ENCODE data around the gene CCNC. TPM values are rescaled to one million over a fixed set of nuclear protein-coding genes. Genes with fewer than 3 reads are reported as not detected.

Gene CCNC, protein sequence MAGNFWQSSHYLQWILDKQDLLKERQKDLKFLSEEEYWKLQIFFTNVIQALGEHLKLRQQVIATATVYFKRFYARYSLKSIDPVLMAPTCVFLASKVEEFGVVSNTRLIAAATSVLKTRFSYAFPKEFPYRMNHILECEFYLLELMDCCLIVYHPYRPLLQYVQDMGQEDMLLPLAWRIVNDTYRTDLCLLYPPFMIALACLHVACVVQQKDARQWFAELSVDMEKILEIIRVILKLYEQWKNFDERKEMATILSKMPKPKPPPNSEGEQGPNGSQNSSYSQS
- 10 to 100 TPM; 40.9 to 50.0 TPM for total RNA-seq
- long read RNA-seq, transcript CCNC-210 (12 exons, 2,473 nt), result major isoform, 59 of 69 reads
- long read RNA-seq, partial matches to known transcripts, result 2 of 69 reads
- long read RNA-seq, other reads (novel, unspliced or antisense), result 6 of 69 reads

DNA sequence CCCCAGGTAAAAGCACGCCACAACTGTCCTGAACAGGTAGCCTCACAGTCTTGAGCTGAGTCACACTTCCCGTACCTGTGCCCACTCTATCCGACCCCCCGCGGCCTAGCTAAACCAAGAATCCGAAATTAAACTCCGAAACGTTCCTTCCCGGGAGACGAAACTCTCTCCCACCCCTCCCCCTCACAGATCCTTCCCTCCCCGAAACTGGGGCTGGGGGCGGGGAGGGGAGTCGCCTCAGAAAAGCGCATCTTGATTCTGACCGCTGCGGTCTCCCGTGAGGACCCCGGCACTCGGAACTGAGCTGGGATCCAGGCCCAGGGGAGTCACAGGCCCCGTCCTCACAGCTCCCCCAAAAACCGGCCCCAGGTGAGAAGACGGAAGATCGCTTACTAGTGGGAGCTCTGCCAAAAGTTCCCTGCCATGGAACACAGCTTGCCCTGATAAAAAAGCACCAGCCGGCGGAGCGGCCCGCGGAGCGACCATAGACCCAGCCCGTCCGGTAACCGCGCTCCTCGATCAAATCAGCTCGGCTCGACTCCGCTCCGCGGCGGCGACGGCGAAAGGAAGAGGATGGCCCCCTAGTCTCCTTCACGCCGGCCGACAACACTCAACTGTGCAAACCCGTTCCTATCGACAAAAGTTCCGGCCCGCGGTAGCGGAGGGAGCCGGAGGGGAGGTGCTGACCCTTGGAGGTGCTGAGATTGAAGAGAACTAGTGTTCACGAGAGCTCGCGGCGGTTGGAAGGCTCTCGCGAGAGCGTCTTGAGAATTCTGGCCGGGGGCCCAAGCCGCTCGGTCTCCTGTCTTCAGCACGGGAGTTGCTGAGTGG is at the start of gene CCNC:
TSS of gene CCNC (minus strand) at position 558 of the 831 bp plus-strand sequence. CDS start at position 425, 133 bp downstream.
- ATAC-seq (peak; percentile 98), DNase-seq (peak; percentile 93 to 95)
- intact Hi-C loops (cut with DNase I, micrococcal nuclease), result no loop called here

DNA sequence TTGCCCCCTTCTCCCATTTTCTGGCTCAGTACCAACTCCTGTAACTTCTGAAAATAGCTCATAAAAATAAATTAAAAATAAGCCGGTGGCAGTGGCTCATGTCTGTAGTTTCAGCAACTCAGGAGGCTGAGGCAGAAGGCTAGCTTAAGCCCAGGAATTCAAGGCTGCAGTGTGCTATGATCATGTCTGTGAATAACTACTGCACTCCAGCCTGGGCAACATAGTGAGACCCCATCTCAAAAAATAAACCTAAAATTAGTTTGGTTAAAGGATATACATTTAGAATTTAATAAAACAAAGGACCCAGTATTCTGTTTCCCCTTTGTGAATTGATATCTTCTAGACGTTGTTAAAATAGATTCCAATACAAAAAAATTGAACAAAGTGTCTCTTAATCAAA is 48.7 kb upstream of the CCNC start:
- intact Hi-C loops (cut with DNase I, micrococcal nuclease), result no loop called here
- DNase-seq (no peak), ATAC-seq (no peak)

DNA sequence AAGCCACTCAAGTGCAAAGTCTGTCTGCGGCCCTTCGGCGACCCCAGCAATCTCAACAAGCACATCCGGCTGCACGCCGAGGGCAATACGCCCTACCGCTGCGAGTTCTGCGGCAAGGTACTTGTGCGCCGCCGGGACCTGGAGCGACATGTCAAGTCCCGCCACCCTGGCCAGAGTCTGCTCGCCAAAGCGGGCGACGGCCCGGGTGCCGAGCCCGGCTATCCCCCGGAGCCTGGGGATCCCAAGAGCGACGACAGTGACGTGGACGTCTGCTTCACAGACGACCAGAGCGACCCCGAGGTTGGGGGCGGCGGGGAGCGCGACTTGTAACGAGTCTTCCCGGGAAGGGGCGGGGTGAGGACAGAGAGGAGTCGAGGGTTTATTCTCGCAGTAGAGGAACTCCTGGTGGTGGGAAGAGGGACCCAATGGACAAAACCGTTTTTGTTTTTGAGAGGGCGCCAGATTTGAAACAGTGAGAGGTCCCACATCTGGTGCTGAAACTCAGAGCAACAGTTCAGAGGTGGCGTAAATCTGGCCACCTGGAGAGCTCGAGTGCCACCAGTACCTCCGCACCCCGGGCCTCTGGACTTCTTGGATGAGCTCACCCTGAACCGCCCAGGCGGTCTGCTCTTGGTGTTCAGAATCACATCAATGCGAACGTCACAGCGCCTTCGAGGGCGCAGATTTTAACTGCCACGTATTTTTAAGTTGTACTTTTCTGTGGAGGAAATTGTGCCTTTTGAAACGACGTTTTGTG is 46.1 kb upstream of the CCNC start:
- intact Hi-C loops (cut with DNase I, micrococcal nuclease), result no loop called here
- ATAC-seq, result peak; percentile 47
- DNase-seq, result peak in 1 of 2 donors; percentile 26

DNA sequence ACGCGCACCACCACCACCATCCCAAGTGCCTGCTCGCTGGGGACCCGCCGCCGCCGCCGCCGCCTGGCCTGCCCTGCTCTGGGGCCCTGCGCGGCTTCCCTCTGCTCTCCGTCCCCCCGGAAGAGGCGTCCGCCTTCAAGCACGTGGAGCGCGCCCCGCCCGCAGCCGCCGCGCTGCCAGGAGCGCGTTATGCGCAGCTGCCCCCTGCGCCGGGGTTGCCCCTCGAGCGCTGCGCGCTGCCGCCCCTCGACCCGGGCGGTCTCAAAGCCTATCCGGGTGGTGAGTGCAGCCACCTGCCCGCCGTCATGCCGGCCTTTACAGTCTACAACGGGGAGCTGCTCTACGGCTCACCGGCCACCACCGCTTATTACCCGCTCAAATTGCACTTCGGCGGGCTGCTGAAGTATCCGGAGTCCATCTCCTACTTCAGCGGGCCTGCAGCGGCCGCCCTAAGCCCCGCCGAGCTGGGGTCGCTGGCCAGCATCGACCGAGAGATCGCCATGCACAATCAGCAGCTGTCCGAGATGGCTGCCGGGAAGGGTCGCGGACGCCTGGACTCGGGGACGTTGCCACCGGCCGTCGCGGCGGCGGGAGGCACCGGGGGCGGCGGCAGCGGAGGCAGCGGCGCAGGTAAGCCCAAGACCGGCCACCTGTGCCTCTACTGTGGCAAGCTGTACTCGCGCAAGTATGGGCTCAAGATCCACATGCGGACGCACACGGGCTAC is 45.4 kb upstream of the CCNC start:
- intact Hi-C loops (cut with DNase I, micrococcal nuclease), result no loop called here
- ATAC-seq, result peak; percentile 86
- DNase-seq, result peak in 1 of 2 donors; percentile 27

DNA sequence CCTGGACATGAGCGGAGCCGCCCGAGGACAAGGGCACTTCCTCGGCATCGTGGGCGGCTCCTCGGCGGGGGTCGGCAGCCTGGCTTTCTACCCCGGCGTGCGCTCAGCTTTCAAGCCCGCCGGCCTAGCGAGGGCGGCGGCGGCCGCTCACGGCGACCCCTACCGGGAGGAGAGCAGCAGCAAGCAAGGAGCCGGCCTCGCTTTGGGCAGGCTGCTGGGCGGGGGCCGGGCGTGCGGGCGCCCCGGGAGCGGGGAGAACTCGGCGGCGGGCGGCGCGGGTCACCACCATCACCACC is 44.9 kb upstream of the CCNC start:
- ATAC-seq (peak; percentile 87), DNase-seq (peak in 1 of 2 donors; percentile 59)
- intact Hi-C loops (cut with DNase I, micrococcal nuclease), result no loop called here

DNA sequence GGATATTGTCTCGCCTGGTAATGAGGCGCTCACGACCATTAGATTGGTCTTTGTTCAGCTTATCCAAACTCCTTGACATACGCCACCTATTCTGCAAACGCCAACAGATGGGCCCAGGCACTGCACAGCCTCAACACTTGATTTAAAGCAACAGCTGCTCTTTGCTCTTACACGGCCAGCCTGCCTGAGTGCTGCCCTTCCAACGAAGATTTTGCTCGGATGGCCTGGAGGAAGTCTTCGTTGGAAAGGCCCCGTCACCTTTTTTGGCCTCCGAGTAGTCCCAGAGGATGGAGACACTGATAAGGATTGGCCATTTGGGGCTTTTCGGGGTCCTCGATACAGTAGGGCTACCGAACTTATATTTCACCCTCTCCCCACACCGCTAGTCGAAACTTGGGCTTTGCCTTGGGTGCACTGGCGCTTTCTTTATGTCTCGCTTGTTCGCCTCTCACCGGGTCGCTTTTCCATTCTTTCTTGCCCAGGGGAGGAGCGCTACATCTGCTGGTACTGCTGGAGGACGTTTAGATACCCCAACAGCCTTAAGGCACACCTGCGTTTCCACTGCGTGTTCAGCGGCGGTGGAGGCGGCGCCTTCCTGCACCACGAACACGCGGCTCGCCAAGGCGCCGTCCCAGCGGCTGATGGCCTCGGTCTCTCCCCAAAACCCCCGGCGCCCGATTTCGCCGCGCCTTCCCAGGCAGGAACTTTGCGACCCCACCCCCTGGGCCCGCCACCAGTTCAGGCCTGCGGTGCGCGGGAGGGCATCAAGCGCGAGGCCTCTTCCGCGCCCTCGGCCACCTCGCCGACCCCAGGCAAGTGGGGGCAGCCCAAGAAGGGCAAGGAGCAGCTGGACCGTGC is 44.3 kb upstream of the CCNC start:
- intact Hi-C loops (cut with DNase I, micrococcal nuclease), result no loop called here
- DNase-seq (no peak), ATAC-seq (peak; percentile 15)

DNA sequence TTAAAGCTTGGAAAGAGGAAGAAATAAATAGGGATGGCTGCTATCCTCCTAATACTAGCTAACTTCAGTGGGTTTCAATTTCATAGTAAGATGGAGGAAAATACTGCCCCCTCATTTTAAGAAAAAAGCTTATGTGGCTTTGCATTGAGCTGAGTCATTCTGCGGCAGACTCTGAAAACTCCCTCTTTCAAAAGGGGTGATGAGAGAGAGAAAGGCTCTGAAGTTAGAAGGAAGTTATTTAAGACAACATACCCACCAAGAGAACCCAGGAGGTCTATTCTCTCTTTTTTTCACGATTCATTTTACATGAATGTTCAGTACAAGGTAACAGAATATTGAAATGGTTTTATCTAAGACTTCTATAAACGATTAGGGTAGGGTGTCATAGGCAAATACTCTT is 42.7 kb upstream of the CCNC start:
- intact Hi-C loops (cut with DNase I, micrococcal nuclease), result no loop called here
- ATAC-seq (no peak), DNase-seq (no peak)

DNA sequence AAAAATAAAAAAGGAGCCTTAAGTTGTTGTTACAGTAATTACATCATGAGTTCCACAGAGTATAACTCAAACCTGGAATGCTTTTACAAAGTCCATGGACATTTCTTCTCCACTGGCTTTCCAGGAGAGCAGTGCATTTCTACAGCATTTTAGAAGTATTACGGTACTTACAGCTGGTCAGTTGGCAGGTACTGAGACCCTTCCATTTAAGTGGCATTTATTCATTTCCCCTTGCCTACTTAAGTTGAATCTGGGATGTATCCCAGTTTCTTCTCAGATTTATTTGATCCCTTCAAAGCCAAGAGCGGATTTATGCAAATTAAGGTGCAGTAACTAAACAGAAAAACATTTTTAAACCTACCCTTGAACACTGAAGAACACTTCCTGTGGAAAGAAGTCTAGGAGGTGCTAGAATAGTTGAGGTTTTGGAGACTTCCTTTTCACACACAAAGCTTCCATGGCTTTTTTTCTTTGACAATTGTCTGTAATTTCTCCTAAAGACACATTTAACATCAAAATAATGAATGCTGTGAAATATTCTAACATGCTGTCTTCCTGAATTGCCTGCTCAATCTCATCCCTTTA is 41.5 kb upstream of the CCNC start:
- intact Hi-C loops (cut with DNase I, micrococcal nuclease), result no loop called here
- no peak for ATAC-seq
- DNase-seq, result no peak

DNA sequence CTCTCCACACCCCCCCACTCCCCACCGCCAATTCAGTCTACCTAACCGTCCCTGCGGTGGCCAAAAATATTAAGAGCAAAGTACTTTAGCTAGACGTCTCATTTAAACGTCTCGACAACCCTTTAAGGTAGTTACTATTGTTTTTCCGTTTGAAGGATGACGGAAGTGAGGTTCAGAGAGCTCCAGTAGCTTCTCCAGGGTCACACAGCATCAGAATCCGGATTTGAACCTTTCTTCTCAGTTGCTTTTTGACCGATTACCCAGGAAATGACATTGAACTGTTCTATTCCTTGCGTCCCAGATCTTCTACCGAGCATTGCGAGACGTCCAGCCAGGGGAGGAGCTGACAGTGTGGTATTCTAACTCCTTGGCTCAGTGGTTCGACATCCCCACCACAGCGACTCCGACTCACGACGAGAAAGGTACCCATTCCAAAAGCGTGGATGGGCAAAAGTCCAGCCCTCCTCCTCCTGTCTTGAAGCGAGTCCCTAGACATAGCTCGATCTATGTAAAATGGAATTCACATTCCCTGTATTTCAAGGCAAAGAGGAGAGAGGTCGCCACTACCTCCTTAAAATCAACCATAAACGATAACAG is 40.5 kb upstream of the CCNC start:
- ATAC-seq, result no peak
- intact Hi-C loops (cut with DNase I, micrococcal nuclease), result no loop called here

DNA sequence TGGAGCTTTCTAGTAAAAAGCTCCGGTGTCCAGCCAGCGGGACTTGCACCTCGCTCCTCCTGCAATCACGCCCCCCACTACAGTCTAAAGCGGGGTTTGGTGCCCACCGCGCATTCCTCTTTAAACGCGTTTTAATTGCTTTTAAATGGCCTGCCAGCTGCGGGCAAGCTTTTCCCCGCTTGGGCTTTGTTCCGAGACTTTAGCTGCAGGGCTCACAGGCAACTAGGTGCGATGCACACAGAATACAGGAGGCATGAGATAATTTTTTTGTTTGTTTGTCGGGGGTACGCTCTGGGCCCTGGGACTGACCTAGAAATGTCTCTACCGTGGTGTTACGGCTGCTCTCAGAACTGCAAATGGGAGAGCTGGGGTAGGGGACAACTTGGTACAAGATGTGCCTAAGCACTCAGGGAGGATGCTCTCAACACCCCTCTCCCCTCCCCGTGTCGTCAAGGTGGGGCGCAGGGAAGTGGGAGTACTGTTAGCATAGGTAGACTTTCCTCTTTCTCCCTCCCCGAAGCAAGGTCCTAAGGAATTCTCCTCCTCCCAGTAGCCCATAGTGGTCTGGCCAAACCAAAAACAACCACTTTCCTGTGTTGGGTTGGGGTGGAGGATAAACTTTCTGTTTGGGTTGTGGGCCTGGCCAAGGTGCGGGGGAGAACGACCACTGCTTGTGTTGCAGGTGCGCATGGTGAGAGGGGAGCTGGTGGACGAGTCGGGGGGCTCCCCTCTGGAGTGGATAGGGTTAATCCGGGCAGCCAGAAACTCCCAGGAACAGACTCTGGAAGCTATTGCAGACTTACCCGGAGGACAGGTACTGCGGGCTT is 39.8 kb upstream of the CCNC start:
- intact Hi-C loops (cut with DNase I, micrococcal nuclease), result no loop called here
- ATAC-seq (no peak), DNase-seq (no peak)

More for the DNA sequence above, 40.5 kb upstream of the CCNC start:
- DNase-seq, result no peak

DNA sequence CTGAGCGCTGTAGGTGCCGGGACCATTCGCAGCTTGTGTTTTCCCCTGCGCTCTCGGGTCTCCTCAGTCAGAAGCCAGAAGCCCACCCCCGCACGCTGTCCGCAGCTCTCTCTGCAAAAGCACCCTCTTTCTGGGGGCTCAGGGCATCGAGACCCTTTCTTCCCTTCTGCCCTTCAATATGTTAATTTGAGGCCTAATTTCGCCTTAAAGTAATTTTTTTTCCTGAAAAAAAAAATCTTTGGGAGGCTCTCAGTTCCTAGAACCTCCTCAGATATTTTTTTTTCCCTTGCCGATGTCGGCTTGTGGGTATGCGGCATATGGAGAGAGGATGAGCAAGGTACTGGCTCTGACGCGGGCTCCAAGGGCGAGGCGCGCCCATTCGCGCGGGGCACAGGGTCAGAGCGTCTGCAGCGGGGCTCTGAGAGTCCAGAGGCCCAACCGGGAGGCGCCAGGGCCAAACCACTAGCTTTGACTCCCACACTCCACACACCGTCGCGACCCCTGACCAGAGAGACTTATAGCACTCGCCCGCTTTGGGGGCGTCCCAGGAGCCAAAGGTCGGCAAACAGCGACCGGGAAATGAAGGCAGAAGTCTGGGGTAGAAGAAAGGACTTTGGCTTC is 39.1 kb upstream of the CCNC start:
- DNase-seq, result no peak
- peak; percentile 42 for ATAC-seq
- intact Hi-C loops (cut with DNase I, micrococcal nuclease), result no loop called here

DNA sequence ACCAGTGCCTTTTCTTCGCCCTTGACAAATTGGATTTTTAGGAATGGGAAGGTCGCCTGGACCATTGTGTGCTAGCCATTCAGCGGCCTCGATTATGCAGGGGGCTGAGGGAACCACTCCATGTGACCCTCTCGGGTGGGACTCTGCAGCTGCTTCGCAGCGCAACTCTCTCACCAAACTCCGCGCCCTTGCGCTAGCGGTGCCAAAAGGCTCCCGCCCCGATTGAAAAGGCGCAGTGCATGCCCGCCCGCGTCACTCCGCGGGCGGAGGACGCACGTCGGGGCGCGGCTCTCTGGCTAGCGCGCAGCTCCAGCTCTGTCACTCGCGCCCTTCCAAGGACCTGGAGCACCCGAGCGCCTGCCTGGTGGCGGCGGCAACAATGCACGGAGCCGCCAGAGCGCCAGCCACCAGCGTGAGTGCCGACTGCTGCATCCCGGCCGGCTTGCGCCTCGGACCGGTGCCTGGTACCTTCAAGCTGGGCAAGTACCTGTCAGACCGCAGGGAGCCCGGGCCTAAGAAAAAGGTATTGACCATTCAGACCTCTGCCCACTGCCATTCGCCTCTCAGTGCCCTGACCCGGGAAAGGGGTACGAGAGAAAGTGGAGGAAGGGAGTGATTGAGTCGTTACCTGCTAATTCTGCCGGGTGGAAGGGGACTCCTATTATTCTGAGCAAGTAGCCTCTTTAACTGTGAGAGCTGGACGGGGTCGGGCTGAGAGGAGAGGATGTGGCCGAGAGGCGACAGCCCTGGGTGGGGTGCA is 38.4 kb upstream of the CCNC start, which contains the start of gene PRDM13:
TSS of gene PRDM13 (plus strand) at position 178 of the 760 bp plus-strand sequence. CDS start at position 380, 202 bp downstream.
- intact Hi-C loops (cut with DNase I, micrococcal nuclease), result no loop called here
- ATAC-seq (peak; percentile 63), DNase-seq (no peak)

DNA sequence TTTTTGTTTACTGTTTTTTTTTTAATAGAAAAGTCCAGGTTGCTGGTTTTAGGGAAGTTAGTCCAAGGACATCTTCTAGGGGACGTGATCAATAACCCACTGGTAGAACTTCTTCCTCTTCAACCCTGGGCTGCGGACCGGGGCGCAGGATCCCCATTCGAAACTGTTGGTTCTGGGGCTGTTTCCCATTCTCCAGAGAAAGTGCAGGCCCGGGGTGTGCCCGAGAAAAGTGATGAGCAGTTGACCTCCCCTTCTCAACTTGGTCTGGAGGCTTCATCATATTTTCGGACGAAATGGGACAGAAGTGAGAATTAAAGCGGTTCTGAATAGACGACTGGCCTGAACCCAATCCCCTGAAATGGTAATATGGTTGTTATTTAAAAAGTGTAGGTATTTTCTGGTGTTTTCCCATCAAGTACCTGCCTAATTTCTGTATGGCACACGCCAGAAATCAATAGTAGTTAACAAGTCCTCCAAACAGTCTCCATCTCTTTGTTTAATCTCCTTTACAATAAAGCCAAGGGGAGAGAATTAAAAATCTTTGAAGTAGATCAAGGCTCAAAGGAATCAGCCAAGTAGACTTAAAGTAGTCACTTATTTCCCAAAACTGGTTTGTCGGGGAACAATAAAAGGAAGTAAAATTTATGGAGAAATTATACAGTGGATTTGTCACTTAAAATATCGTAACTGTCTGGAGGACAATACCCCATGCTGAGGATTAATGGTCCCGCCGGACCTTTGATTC is 37.6 kb upstream of the CCNC start:
- DNase-seq, result no peak
- intact Hi-C loops (cut with DNase I, micrococcal nuclease), result no loop called here
- ATAC-seq, result no peak

DNA sequence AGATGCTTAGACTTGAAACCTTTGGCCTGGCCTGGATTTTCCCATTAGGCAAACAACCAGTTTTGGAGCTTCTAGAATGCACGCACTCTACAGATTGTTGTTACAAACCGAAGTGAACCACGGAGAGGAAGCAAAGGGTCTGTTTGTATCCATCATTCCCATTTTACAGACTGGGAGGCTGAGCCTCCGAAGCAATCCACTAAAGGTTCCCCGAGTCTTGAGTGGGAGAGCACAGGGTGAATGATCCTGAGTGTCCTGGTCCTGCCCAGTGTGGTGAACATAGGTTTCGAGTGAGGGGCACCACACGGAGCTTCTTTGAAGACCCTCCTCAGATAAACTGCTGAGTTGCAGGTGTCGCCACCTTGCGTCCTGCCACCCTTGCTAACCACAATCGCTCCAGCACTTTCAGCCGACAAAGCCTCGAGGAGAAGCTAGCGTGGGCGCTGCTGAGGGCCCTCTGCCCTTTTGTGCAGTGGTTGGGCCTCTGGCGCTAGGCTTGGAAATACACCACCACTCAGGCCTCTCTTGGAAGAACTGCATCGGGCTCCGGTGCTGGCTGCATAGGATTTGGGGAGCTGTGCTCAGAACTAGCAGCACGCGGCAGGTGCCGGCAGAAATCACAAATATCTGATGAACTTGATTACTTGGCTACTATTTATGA is 36.7 kb upstream of the CCNC start:
- intact Hi-C loops (cut with DNase I, micrococcal nuclease), result no loop called here
- ATAC-seq (no peak), DNase-seq (no peak)
